H9 (cell line): ENCODE data around the gene TMEM272. TPM values are rescaled to one million over a fixed set of nuclear protein-coding genes. Genes with fewer than 3 reads are reported as not detected.

Experiments used
- DNase-seq: peaks from one replicate; pipeline ENCODE4 v3.0.0-alpha.2; 2017
- H2AFZ ChIP-seq: one replicate; pipeline ENCODE4 v1.6.1; 2013; ENCODE audit warnings: mild to moderate bottlenecking, low read length, control low read depth, moderate library complexity
- H2AK5ac ChIP-seq: 2 replicates; pipeline ENCODE4 v1.6.1; 2013; ENCODE audit warnings: low read length, control low read depth, mixed read lengths; ENCODE audit not compliant: insufficient read length
- H2BK120ac ChIP-seq: one replicate; pipeline ENCODE4 v1.6.1; 2013; ENCODE audit warnings: low read depth, mild to moderate bottlenecking, low read length, control low read depth, inconsistent platforms; ENCODE audit not compliant: poor library complexity, severe bottlenecking
- H2BK12ac ChIP-seq: 2 replicates; pipeline ENCODE4 v1.6.1; 2013; ENCODE audit warnings: low read length, control low read depth, mixed read lengths, low read depth; ENCODE audit not compliant: insufficient read length
- H2BK15ac ChIP-seq: 2 replicates; pipeline ENCODE4 v1.6.1; 2013; ENCODE audit warnings: low read depth, low read length, control low read depth
- H2BK20ac ChIP-seq: one replicate; pipeline ENCODE4 v1.6.1; 2013; ENCODE audit warnings: low read depth, mild to moderate bottlenecking, low read length, control low read depth, inconsistent platforms; ENCODE audit not compliant: poor library complexity, severe bottlenecking
- H2BK5ac ChIP-seq: 2 replicates; pipeline ENCODE4 v1.6.1; 2013; ENCODE audit warnings: low read length, control low read depth, mixed read lengths; ENCODE audit not compliant: insufficient read length
- H3K14ac ChIP-seq: 2 replicates; pipeline ENCODE4 v1.6.1; 2013; ENCODE audit warnings: low read length, control low read depth; ENCODE audit not compliant: insufficient read depth
- H3K18ac ChIP-seq: 2 replicates; pipeline ENCODE4 v1.6.1; 2013; ENCODE audit warnings: low read depth, mild to moderate bottlenecking, mixed read lengths, low read length, control low read depth; ENCODE audit not compliant: insufficient read length
- H3K23ac ChIP-seq: 2 replicates; pipeline ENCODE4 v1.6.1; 2013; ENCODE audit warnings: low read length, control low read depth, mixed read lengths, low read depth; ENCODE audit not compliant: insufficient read length
- H3K23me2 ChIP-seq: 2 replicates; pipeline ENCODE4 v1.6.1; 2013; ENCODE audit warnings: low read depth, mild to moderate bottlenecking, mixed read lengths, low read length, control low read depth; ENCODE audit not compliant: insufficient read length, poor library complexity, severe bottlenecking
- H3K27ac ChIP-seq: 2 replicates; pipeline ENCODE4 v1.5.1; 2013; ENCODE audit warnings: low read length, control low read depth, mixed read lengths, low read depth; ENCODE audit not compliant: insufficient read length
- H3K27me3 ChIP-seq: 2 replicates; pipeline ENCODE4 v1.6.1; 2013; ENCODE audit warnings: low read length, control low read depth, inconsistent platforms; ENCODE audit not compliant: insufficient read depth
- H3K4ac ChIP-seq: 2 replicates; pipeline ENCODE4 v1.6.1; 2013; ENCODE audit warnings: low read depth, mild to moderate bottlenecking, control low read depth, inconsistent platforms, low read length, moderate library complexity
- H3K4me1 ChIP-seq: 2 replicates; pipeline ENCODE4 v1.6.1; 2013; ENCODE audit warnings: low read length, control low read depth, inconsistent platforms; ENCODE audit not compliant: insufficient read depth
- H3K4me2 ChIP-seq: 2 replicates; pipeline ENCODE4 v1.6.1; 2013; ENCODE audit warnings: low read length, control low read depth, mixed read lengths; ENCODE audit not compliant: insufficient read length, insufficient read depth
- H3K56ac ChIP-seq: 2 replicates; pipeline ENCODE4 v1.6.1; 2013; ENCODE audit warnings: low read depth, mild to moderate bottlenecking, mixed read lengths, low read length, control low read depth; ENCODE audit not compliant: insufficient read length
- H3K79me1 ChIP-seq: 2 replicates; pipeline ENCODE4 v1.6.1; 2013; ENCODE audit warnings: low read depth, mild to moderate bottlenecking, moderate library complexity, low read length, control low read depth, inconsistent platforms; ENCODE audit not compliant: insufficient read depth, poor library complexity, severe bottlenecking
- H3K79me2 ChIP-seq: 2 replicates; pipeline ENCODE4 v1.6.1; 2013; ENCODE audit warnings: low read length, control low read depth, inconsistent platforms; ENCODE audit not compliant: insufficient read depth
- H3K9ac ChIP-seq: 2 replicates; pipeline ENCODE4 v1.6.1; 2013; ENCODE audit warnings: low read length, control low read depth, mixed read lengths; ENCODE audit not compliant: insufficient read length; ENCODE audit errors: extremely low read depth
- H3K9me3 ChIP-seq: one replicate; pipeline ENCODE4 v1.6.1; 2013; ENCODE audit warnings: low read depth, low read length, inconsistent platforms; ENCODE audit not compliant: control insufficient read depth
- H3T11ph ChIP-seq: one replicate; pipeline ENCODE4 v1.6.1; 2013; ENCODE audit warnings: mild to moderate bottlenecking, low read length, control low read depth, inconsistent platforms
- H4K20me1 ChIP-seq: one replicate; pipeline ENCODE4 v1.6.1; 2013; ENCODE audit not compliant: control insufficient read depth, insufficient read length, insufficient read depth
- H4K5ac ChIP-seq: 2 replicates; pipeline ENCODE4 v1.6.1; 2013; ENCODE audit warnings: low read depth, mild to moderate bottlenecking, mixed read lengths, low read length, control low read depth; ENCODE audit not compliant: insufficient read length
- H4K8ac ChIP-seq: replicated peaks from 2 replicates; pipeline ENCODE4 v1.6.1; 2013; ENCODE audit warnings: low read length, control low read depth, mixed read lengths, low read depth; ENCODE audit not compliant: insufficient read length
- H4K91ac ChIP-seq: 2 replicates; pipeline ENCODE4 v1.6.1; 2013; ENCODE audit warnings: low read depth, mild to moderate bottlenecking, moderate library complexity, mixed read lengths, low read length, control low read depth; ENCODE audit not compliant: insufficient read length
- H3K27ac Mint-ChIP-seq, 3 experiments: 2 replicates in 2 of 3; 3 replicates in 1 of 3; pipeline ENCODE4 v1.8.0; 2020 to 2021; ENCODE audit warnings: mixed read lengths in 3 of 3, mild to moderate bottlenecking in 1 of 3, moderate library complexity in 1 of 3
- H3K27me3 Mint-ChIP-seq: 2 replicates; pipeline ENCODE4 v1.8.0; 2021; ENCODE audit warnings: low read depth, mild to moderate bottlenecking, moderate library complexity, mixed read lengths
- H3K36me3 Mint-ChIP-seq, 3 experiments: 2 replicates in 2 of 3; 3 replicates in 1 of 3; pipeline ENCODE4 v1.8.0; 2020 to 2021; ENCODE audit warnings: low read depth in 3 of 3, mixed read lengths in 3 of 3; ENCODE audit not compliant: insufficient read depth in 1 of 3
- H3K4me1 Mint-ChIP-seq, 2 experiments: 2 replicates each; pipeline ENCODE4 v1.8.0; 2020; ENCODE audit warnings: mixed read lengths in 2 of 2
- H3K4me3 Mint-ChIP-seq, 2 experiments: 2 replicates in 1 of 2; 3 replicates in 1 of 2; pipeline ENCODE4 v1.8.0; 2020 to 2021; ENCODE audit warnings: mild to moderate bottlenecking in 2 of 2, mixed read lengths in 2 of 2, moderate library complexity in 1 of 2
- H3K9me3 Mint-ChIP-seq, 2 experiments: 2 replicates in 1 of 2; 3 replicates in 1 of 2; pipeline ENCODE4 v1.8.0; 2020; ENCODE audit warnings: mild to moderate bottlenecking in 2 of 2, mixed read lengths in 2 of 2, moderate library complexity in 1 of 2
- CTCF ChIP-seq: fragments of 200-600 bp; sonication (generic); conservative IDR thresholded peaks from 3 replicates; pipeline ENCODE4 v1.8.0; 2021; ENCODE audit warnings: antibody characterized with exemption, mild to moderate bottlenecking
- WGBS: extraction: QIAGEN DNeasy Blood & Tissue Kit; methylation state at CpG from one replicate; pipeline ENCODE4 v1.1.7; 2013; ENCODE audit warnings: missing lambda C conversion rate, low lambda C conversion rate, mixed read lengths; ENCODE audit not compliant: insufficient read length; ENCODE audit errors: extremely low coverage; 5-methylcytosine and 5-hydroxymethylcytosine counted together
- total RNA-seq: library from RNA; stranded (reverse); gene quantifications from 2 replicates; pipeline ENCODE4 v1.2.1, GENCODE V29; 2021

Gene TMEM272
- total RNA-seq, 1 experiment from 2014 or later: not detected

DNA sequence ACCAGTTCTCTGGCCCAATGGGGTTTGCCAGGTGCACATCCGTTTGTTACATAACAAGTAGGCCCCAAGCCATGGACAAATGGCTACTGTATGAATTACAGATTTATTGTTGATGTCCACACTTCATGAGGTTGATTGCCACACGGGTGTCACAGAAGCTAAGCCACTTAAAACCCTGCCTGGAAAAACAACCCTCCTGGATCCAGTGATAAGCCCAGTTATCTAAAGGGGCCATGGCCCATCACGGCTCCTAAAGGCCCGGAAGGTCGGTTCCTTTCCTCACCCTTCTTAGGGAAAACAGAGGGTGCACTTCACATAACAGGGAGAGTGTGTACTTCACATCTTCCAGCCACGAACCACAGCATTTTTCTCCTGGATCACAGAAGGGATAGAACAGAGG is 4.1 kb downstream of the TMEM272 start:
- H4K91ac ChIP-seq: no peak overlapping the region
- H2BK15ac ChIP-seq: no peak overlapping the region
- no peaks in the 10 kb centered on the region for H3K79me2 ChIP-seq
- no peak overlapping the region for H3K23ac ChIP-seq
- peaks cover 9 to 12% of the 10 kb centered on the region in 2 experiments for H3K4me1 Mint-ChIP-seq
- H2AFZ ChIP-seq: no peak overlapping the region
- H3K9me3 ChIP-seq: no peaks in the 10 kb centered on the region
- H3K4ac ChIP-seq: no peak overlapping the region
- TF ChIP-seq CTCF: no peak
- H3K27me3 Mint-ChIP-seq: peaks cover 1% of the 10 kb centered on the region
- H3K56ac ChIP-seq: no peak overlapping the region
- no peaks in the 10 kb centered on the region for H3K79me1 ChIP-seq
- no peak overlapping the region for H2BK120ac ChIP-seq
- no peak overlapping the region for H3K27ac ChIP-seq
- DNase-seq: peak; percentile 12
- H3K18ac ChIP-seq: no peak overlapping the region
- H3K27ac Mint-ChIP-seq: no peak overlapping the region
- H3K4me3 Mint-ChIP-seq: no peak overlapping the region
- no peak overlapping the region for H4K5ac ChIP-seq
- no peaks in the 10 kb centered on the region for H3K23me2 ChIP-seq
- no peak overlapping the region for H3T11ph ChIP-seq
- H3K9me3 Mint-ChIP-seq: peaks cover 0 to 3% of the 10 kb centered on the region in 2 experiments; a peak in 1 of 5 replicates
- no peak overlapping the region for H3K4me2 ChIP-seq
- no peaks in the 10 kb centered on the region; a peak in 1 of 7 replicates for H3K36me3 Mint-ChIP-seq
- H3K14ac ChIP-seq: no peak overlapping the region
- WGBS: no CpG with 5 or more reads among the region's 6 CpGs
- H3K4me1 ChIP-seq: no peaks in the 10 kb centered on the region
- no peaks in the 10 kb centered on the region for H3K27me3 ChIP-seq
- no peaks in the 10 kb centered on the region for H4K20me1 ChIP-seq
- no peak overlapping the region for H2AK5ac ChIP-seq
- no peak overlapping the region for H3K9ac ChIP-seq
- no peak overlapping the region for H2BK20ac ChIP-seq
- no peak overlapping the region for H4K8ac ChIP-seq
- H2BK12ac ChIP-seq: no peak overlapping the region
- H2BK5ac ChIP-seq: no peak overlapping the region
